ENCODE results near the gene RWDD3.

Gene RWDD3

DNA sequence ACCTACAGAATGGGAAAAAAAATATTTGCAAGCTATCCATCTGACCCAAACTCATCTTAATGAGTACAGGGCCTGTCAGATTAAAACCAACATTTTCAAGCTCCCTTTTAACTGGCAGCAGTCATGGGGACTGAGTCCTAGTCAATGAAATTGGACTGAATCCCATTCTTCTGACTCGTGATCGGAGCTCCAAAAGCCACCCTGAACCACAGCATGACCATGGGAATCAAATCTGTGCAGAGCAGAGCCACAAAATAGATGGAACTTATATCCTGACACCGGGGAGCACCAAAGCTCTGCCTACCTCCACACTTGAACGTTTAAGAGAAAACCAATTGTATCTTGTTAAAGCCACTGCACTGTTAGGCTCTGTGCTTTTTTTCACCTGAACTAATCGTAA lies 5.0 kb upstream of the RWDD3 start:
- FAIRE-seq, result no peak
- no peak for DNase-seq (ENCODE audit: extremely low spot score, insufficient read length, low read depth)

DNA sequence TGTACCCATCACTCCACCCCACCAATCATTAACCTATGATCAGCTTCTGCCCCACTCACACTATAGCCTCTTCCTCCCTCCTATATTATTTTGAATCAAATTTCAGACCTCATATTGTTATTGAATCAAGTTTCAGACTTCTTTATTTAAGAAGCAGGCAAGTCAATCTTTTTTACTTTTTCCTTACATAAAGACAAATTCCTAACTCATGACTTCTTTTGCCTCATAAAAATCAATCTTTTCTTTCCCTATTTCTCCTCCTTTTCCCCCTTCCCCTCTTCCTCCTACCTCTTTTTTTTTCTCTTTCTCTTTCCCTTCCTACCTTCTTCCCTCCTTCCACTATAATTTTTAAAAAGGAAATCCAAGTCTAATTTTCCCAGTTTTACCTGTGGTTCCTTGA lies 4.3 kb upstream of the RWDD3 start:
- DNase-seq (ENCODE audit: extremely low spot score, insufficient read length, low read depth) (no peak), FAIRE-seq (no peak)

DNA sequence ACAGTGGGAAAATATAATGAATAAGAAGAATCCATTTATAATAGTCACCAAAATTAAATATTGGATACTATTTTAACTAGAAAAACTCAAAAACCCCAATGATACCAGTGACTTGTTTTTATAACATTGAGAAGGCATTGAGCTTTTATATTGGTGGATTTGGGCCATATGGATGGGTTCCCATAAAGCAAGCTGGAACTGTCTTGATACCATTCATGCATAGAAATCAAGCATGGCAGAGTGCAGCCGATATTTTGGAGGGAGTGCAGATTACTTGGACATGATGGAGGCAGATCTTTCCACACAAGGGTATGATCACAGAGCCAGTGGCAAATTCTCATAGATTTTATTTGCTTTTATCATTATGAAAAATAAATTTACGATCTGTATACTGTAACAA lies 3.8 kb upstream of the RWDD3 start:
- FAIRE-seq, result no peak

DNA sequence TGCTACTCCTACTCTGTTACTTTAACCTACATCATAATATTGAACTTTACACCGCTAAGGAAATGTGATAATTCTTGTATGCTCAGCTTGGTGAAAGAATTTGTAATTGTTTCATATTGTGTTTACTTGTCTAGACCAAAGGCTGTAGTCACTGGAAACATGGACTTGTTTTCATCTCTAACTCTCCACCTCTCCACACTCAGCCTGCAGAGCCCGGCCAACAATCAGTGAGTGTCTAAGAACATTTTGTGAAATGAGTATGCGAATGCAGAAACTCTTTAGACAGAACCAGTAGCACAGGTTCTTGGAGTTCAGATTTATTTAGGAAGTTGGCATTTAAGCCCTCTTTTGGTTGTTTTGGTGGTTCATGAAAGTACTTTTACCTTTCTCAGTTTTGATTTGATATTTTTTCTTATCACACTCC lies 3.2 kb upstream of the RWDD3 start:
- no peak for FAIRE-seq
- no peak for DNase-seq (ENCODE audit: extremely low spot score, insufficient read length, low read depth)

More for the DNA sequence above, 3.8 kb upstream of the RWDD3 start:
- DNase-seq (ENCODE audit: extremely low spot score, insufficient read length, low read depth), result no peak

DNA sequence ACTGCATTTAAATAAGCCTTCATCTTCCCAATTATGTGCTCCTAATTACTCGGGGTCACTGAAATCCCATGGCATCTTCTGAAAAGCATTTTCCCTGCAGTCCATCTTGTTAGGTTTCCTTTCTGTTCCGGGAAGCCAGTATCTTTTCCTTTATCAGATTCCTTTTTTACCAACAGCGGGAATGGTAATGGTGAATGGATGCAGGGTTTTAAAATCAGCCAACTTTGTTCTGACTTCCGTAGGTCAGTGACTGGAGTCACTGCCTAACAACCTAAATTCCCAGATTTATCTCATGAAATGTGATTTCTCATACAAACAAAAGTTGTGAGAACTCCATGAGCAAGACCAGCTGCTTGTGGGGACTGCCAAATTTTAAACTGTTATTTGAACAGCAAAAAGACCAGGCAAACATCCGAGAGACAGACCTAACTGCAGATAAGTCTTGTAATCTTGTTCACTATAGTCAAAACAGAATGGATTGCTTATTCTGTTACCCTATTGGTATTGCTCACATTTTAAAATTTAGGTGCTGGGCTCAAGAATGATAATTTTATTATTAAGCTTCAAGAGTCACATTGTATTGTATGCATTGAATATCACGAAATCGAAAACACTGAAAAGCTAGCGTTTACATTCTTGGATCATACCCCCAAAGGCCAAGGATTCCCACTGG lies 1.2 kb upstream of the RWDD3 start:
- FAIRE-seq, result no peak
- no peak for DNase-seq (ENCODE audit: extremely low spot score, insufficient read length, low read depth)

DNA sequence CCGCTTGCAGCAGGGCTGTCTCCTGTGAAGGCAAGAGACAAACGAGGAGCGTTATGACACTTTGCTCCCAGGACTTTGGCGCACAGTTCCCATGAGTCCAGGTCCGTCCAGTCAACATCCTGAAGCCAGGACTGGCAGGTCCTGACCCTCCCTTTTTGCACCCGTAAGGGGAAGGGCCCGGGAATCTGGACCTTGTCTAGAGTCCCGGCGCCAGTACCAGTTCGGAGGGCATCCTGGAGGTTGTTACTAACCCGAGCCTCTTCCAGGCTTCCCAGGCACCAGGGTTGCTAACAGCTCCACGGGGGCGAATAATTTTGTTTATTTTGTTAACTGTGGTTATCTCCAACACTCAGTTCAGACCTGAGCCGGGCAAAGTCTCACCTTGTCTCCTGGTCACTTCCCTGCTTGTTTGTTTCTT lies 682 bp upstream of the RWDD3 start:
- DNase-seq (ENCODE audit: extremely low spot score, insufficient read length, low read depth), result no peak
- no peak for FAIRE-seq

DNA sequence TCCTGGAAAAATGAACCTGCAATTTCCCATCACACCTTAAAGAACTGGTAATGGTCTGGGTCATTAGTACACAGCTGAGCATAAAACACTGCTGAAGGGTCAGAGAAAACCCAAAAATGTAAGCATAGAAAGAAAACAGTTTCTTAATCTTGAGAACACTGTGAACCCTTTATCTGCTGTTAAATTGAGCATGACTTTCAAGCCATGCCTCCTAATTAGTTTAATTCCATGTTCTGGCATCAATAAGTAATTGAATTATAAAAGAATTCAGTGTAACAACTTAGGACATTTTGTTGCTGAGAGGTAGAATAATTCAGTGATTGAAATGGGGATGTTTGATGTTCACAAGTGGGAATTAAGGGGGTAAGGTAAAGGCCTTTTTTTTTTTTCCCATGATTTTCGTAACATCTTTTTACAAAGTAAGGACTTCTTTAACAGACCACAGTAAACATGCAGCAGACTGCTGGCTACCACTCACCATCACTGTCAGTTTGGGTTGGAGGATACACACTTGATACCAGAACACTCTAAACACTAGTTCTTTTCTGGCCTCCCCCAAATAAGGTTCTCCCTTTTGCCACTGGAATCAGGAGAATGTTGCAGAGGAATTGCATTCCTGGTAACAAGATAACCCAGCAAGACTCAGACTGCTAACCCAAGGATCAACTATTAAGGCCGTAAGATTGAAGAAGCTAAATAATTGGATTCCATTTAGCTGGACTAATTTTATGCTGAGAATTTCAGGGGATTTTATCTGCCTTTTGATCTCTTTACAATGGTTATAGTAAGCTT lies 3.0 kb downstream of the RWDD3 start:
- FAIRE-seq (no peak), DNase-seq (ENCODE audit: extremely low spot score, insufficient read length, low read depth) (no peak)

DNA sequence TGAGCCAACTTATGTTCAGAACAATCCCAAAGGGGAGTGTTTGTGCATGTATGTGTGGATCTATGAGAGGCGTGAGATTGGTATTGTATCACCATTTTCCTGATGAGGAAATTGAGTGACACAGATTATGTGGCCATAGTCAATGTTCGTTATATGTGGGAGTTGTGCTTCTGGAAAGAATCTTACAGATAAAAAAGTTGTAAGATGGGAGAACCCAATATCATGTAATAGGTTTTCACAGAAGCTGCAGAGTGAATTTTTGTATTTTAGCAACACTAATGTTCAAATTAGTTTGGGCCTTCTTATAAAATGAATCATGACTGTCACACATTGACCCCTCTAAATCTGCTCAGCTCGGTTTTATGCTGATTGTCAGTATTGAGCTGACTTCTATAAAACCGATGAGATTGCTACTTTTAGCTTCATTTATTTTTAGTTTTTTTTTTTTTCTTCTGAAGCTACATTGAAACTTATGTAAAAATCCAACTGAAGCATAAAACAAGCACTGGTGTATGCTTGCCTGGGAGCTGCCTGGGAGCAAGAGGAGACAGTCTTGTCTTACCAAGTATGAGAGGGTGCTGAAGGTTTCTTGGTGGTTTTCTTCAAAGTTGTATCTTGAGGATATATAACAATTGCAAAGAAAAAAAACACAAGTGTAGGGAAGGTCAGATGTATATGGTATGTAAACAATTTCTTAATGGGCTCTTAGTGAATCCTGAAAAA lies 4.1 kb downstream of the RWDD3 start:
- DNase-seq (ENCODE audit: extremely low spot score, insufficient read length, low read depth), result no peak
- no peak for FAIRE-seq

DNA sequence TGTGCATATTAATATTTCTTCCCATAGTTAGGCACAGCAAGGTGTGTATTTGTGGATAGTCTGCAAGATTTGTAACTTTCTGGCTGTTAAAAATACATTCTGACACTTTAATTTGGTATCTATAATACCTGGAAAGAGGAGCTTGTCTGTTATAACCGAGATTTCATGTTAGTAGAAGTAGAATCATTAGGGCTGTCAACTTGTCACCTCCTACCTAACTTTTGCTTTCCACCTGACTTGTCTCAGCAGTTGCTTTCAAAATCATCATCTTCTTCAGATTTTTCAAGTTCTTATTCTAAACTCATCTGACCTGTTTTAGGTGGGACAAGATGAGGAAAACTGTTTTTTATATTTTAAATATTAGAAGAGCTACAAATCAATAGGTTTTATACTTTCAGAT lies 11.0 kb downstream of the RWDD3 start:
- FAIRE-seq (no peak), DNase-seq (ENCODE audit: extremely low spot score, insufficient read length, low read depth) (no peak)

DNA sequence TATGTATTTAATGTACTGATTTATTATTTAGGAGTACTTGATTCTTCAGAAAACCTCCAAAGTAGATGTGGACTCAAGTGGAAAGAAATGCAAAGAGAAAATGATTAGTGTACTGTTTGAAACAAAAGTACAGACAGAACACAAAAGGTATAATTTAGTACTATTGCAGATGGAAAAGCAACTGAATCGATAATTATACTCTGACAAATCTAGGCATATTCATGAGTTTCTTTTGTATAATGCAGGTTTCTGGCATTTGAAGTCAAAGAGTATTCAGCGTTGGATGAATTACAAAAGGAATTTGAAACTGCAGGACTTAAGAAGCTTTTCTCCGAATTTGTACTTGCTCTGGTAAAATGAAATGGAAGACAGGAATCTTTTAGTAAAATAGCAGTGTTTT lies 12.5 kb downstream of the RWDD3 start:
- DNase-seq (ENCODE audit: extremely low spot score, insufficient read length, low read depth), result no peak
- no peak for FAIRE-seq

DNA sequence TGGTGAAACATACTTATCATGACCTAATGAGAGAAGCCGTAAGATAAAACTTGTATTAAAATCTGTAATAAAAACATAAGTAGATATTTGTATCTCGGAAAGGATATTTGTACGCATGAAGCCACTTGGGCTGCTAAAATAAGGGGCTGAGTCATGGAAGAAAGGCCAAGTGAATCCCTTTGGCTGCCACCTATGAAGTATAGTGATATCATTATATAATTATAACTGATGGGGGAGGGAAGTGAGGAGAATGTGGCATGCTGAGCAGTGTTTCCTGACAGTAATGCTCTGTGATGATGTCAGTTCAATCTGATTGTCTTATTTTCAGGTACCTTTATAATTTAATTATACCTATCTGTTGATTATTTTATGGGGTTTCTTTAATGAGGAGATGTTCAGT lies 13.6 kb downstream of the RWDD3 start:
- FAIRE-seq, result no peak
- DNase-seq (ENCODE audit: extremely low spot score, insufficient read length, low read depth), result no peak

DNA sequence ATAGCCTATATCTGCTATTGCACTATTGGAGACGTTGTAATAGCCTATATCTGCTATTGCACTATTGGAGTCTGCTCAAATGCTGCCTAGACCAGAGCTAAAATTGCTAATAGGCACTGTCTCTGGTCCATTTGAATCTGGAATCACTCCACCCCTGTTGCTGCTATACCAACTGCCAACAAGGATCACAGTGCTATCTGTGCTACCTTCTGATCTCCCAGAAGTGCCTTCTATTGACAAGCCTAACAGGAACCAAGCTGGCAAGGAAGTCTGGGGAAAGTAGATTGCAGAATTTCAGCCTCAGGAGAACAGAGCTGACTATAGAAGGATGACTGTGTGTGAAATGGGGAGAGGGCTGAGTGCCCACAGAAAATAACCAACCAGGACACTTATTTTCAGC lies 15.9 kb downstream of the RWDD3 start:
- DNase-seq (ENCODE audit: extremely low spot score, insufficient read length, low read depth), result no peak
- FAIRE-seq, result no peak

DNA sequence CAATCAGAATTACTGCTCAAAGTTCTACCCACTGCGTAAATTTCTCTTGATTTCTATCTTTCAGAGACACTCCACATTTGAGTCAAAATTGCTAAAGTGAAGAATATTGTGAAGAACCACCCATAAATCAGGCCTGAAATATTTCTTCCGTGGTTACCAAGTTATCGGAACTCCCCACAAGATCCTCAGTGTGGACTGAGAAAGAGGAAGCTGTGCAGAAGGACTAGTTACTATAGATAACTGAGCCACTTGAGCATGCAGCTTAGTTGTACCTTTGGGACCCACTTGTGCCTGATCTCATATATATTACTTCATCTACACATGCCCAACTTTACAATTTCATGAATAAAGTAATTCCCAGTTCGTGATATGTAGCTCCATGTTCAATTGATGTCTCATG lies 18.4 kb downstream of the RWDD3 start:
- FAIRE-seq, result no peak
- no peak for DNase-seq (ENCODE audit: extremely low spot score, insufficient read length, low read depth)

DNA sequence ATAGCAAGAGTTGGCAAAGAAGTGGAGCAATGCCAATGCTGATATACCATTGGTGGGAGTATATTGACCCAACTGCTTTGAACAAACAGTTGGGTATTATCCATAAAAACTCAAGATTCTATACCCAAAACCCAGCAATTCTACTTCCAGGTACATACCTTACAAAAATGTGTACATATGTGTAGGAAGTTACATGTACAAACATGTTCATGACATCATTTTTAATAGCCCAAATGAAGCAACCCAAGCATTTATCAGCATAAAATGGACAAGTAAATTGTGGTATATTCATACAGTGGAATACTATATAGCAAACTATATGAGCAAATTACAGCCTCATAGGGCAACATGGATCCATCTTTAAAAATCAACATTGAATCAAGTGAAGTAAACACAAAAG lies 20.9 kb downstream of the RWDD3 start:
- DNase-seq (ENCODE audit: extremely low spot score, insufficient read length, low read depth) (no peak), FAIRE-seq (no peak)

DNA sequence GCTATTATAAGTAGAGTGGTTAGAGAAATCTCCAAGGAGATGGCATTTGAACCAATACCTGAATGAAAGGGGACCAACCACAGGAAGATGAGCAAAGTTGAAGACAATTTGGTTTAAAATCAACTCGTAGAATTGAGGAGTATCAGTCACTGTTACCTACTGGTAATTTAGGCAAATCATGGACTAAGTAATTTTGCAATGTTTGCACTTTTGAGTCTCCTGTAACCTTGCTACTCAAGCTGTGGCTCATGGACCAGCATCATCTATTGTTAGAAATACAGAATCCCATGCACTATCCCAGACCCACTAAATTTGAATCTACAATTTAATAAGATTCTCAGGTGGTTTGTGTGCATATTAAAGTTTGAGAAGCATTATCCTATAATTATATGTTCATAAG lies 21.8 kb downstream of the RWDD3 start:
- DNase-seq (ENCODE audit: extremely low spot score, insufficient read length, low read depth) (no peak), FAIRE-seq (no peak)

DNA sequence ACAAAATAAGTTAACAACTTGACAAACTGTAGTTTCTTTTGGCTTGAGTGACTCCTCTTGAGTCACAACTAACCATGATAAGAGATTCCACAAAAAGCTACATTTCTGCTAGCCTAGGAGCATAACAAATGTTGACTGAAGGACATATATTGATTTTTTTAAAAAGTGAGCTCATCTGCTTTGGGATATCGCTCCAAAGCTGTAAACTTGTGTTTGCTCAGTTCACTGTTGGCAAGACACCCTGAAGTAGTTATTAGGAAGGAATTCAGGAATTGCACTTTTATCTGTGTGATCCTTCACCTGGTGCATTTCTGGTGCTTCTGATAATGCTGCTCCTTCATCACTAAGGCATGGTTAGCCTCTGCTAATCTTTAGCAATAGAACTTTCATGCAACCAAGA lies 23.7 kb downstream of the RWDD3 start:
- DNase-seq (ENCODE audit: extremely low spot score, insufficient read length, low read depth), result no peak
- no peak for FAIRE-seq

DNA sequence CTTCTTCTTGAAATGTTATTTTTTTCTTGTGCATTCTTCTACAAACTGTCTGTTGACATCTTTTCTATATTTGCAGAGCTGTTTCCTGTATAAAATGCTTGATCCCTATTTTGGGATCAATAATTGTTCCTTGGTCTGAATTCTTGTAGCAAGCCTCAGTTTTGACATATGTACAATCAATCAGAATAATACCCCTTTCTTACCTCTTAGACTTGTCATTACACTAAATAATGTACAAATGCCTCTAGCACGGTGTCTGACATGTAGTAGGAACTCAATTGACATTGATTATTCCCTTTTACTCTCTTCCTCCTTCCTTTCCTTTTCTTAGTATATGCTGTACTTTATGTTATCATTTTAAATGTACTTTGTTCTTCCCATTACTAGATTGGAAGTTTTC lies 25.2 kb downstream of the RWDD3 start:
- no peak for FAIRE-seq
- DNase-seq (ENCODE audit: extremely low spot score, insufficient read length, low read depth), result no peak

DNA sequence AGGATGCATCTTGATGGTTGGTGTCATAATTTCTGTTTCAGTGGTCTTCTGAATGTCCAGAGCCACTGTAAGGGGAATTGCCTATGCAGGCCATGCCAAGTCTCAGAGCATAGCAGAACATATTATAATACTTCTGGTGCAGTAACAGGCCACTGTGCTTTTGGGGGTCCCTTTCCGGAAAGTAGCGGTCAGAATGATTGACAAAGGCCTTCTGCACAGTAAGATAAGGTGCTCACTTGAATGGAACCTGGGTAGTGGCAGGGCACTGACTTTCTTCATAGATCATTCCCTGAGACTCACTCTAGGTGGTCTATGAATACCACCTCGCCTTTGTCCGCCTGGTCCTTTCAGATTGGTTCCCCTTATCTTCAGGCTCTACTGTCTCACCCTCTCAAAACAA lies 28.9 kb downstream of the RWDD3 start:
- DNase-seq (ENCODE audit: extremely low spot score, insufficient read length, low read depth) (no peak), FAIRE-seq (no peak)

DNA sequence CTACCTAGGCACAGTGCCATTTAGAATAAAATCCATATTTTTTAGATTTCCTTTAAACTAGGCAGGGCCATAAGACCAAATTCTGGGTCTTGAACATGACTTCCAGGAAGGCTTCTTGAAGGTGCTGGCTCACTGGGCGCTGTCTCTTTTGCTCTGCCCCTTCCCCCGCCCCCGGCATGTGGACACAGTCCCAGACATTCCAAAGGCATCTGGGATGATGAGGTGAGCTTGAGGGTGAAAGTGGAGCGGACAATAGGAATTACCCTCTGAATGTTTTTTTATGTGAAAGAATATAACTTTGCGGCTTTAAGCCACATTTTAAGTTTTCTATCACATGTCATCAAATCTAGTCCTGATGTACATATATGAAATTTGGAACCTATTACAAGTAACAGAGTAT lies 29.4 kb downstream of the RWDD3 start:
- no peak for DNase-seq (ENCODE audit: extremely low spot score, insufficient read length, low read depth)
- FAIRE-seq, result no peak

DNA sequence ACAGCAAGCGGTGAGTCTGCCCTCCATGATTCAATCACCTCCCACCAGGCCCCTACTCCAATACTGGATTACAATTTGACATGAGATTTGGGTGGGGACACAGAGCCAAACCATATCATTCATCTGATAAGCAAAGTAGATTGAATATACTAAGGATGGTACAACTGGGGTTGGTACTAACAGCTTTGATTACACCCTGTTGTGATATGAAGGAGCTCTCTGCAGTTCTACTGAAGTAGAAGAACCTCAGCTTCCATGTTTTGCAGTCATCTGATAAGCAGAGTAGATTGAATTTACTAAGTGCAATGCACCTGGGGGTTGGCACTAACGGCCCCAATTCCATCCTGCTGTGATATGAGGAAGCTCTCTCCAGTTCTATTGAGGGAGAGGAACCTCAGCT lies 31.1 kb downstream of the RWDD3 start:
- DNase-seq (ENCODE audit: extremely low spot score, insufficient read length, low read depth), result no peak
- FAIRE-seq, result no peak

DNA sequence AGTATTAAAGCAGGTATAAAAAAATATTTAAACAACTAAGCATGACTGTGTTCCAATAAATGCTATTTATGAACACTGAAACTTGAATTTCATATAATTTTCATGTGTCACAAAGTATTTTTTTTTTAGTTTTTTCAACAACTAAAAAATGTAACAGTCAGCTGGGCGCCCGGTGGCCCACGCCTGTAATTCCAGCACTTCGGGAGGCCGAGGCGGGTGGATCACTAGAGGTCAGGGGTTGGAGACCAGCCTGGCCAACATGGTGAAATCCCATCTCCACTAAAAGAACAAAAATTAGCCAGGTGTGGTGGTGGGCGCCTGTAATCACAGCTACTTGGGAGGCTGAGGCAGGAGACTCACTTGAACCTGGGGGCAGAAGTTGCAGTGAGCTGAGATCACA lies 42.4 kb downstream of the RWDD3 start:
- FAIRE-seq (no peak), DNase-seq (ENCODE audit: extremely low spot score, insufficient read length, low read depth) (no peak)
